HL-60 (cell line): ENCODE data around the gene BSG.
"Not testable (repeated sequence)": the region's sequence is repeated elsewhere in the genome, so short reads cannot be mapped to it uniquely, and the experiment has no call there.

Source experiments
- DNase-seq, 2 experiments: peaks; one replicate each; pipeline ENCODE4 v3.0.0-alpha.2; 2010 to 2020; ENCODE audit warnings: low read depth in 1 of 2, low spot score in 1 of 2
- H3K27ac ChIP-seq: fragments of 250-450 bp; sonication (Bioruptor Pico); replicated peaks from 2 replicates; pipeline ENCODE4 v1.5.1; 2020; ENCODE audit warnings: mild to moderate bottlenecking, moderate library complexity
- H3K27me3 ChIP-seq: fragments of 250-450 bp; sonication (Bioruptor Pico); 2 replicates; pipeline ENCODE4 v1.5.1; 2021; ENCODE audit warnings: mild to moderate bottlenecking, moderate library complexity; ENCODE audit not compliant: insufficient read depth, poor library complexity, severe bottlenecking
- H3K4me3 ChIP-seq: replicated peaks from 2 replicates; pipeline ENCODE4 v1.5.1; 2011; ENCODE audit warnings: mild to moderate bottlenecking, control low read depth, low read length; ENCODE audit not compliant: insufficient read depth
- GABPA ChIP-seq: IDR thresholded peaks from 2 replicates; pipeline ENCODE4 v1.6.1; 2012; ENCODE audit warnings: low read depth
- POLR2AphosphoS5 ChIP-seq: IDR thresholded peaks from 2 replicates; pipeline ENCODE4 v1.6.1; 2012; ENCODE audit warnings: low read depth
- REST ChIP-seq: IDR thresholded peaks from 2 replicates; pipeline ENCODE4 v1.6.1; 2012; ENCODE audit warnings: low read depth; ENCODE audit not compliant: insufficient replicate concordance
- SPI1 ChIP-seq: IDR thresholded peaks from 2 replicates; pipeline ENCODE4 v1.6.1; 2012; ENCODE audit warnings: low read depth, mild to moderate bottlenecking, borderline replicate concordance
- TF ChIP-seq, protein P1 (sequence below): IDR thresholded peaks from one replicate; pipeline ENCODE4 v1.5.1; 2011; ENCODE audit warnings: low read length, control low read depth, inconsistent platforms; ENCODE audit not compliant: insufficient read depth

Gene BSG

GRCh38 chr19:604355-604754 is 32.0 kb downstream of the BSG start:
- Histone ChIP-seq H3K27me3 (no peaks in the 10 kb centered on the region), H3K27ac (no peak overlapping the region), H3K4me3 (no peak overlapping the region)
- DNase-seq: peak in 1 of 2 experiments; percentile 18
- TF ChIP-seq POLR2AphosphoS5 (no peak), GABPA (no peak), SPI1 (no peak), REST (no peak)
- TF ChIP-seq, protein P1, sequence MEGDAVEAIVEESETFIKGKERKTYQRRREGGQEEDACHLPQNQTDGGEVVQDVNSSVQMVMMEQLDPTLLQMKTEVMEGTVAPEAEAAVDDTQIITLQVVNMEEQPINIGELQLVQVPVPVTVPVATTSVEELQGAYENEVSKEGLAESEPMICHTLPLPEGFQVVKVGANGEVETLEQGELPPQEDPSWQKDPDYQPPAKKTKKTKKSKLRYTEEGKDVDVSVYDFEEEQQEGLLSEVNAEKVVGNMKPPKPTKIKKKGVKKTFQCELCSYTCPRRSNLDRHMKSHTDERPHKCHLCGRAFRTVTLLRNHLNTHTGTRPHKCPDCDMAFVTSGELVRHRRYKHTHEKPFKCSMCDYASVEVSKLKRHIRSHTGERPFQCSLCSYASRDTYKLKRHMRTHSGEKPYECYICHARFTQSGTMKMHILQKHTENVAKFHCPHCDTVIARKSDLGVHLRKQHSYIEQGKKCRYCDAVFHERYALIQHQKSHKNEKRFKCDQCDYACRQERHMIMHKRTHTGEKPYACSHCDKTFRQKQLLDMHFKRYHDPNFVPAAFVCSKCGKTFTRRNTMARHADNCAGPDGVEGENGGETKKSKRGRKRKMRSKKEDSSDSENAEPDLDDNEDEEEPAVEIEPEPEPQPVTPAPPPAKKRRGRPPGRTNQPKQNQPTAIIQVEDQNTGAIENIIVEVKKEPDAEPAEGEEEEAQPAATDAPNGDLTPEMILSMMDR: no peak

GRCh38 chr19:605061-605971 is 32.9 kb downstream of the BSG start:
- Histone ChIP-seq H3K4me3 (peak overlapping the region; percentile 26), H3K27ac (0 out of 2 replicates have a peak overlapping the region, but pooled peaks have one; percentile 50)
- not testable (repeated sequence) for H3K27me3 ChIP-seq
- DNase-seq: peak in 1 of 2 experiments; percentile 74

- Histone ChIP-seq H3K4me3 (no peak overlapping the region), H3K27ac (no peak overlapping the region), H3K27me3 (no peaks in the 10 kb centered on the region)
- no peak for DNase-seq
- no peak for TF ChIP-seq SPI1
- no peak for TF ChIP-seq GABPA
- TF ChIP-seq, protein P1: no peak
- no peak for TF ChIP-seq POLR2AphosphoS5
- no peak for TF ChIP-seq REST
Measured at GRCh38 chr19:607301-608154, 35.1 kb downstream of the BSG start.
